Thoracic aorta (tissue), 2 donors: ENCODE data around the gene GNAO1. TPM values are rescaled to one million over a fixed set of nuclear protein-coding genes. Genes with fewer than 3 reads are reported as not detected.

Experiments
- ATAC-seq: fragments of 150-250 bp; one replicate; pipeline ENCODE4 v1.8.0; 2017; ENCODE audit warnings: low read depth; ENCODE audit not compliant: insufficient number of reproducible peaks, low FRiP score
- DNase-seq: peaks from one replicate; pipeline ENCODE4 v3.0.0-alpha.2; 2020; ENCODE audit warnings: low spot score
- H3K27ac ChIP-seq, 2 donors: fragments of 200-600 bp; sonication (generic); 1 replicate in 1 of 2; 2 replicates in 1 of 2; pipeline ENCODE4 v1.5.1; 2016; ENCODE audit warnings: mild to moderate bottlenecking in 2 of 2, moderate library complexity in 2 of 2
- H3K27me3 ChIP-seq: fragments of 200-600 bp; sonication (generic); replicated peaks from 2 replicates; pipeline ENCODE4 v1.6.0; 2016; ENCODE audit warnings: mild to moderate bottlenecking; ENCODE audit not compliant: insufficient read depth
- H3K36me3 ChIP-seq: fragments of 200-600 bp; sonication (generic); one replicate; pipeline ENCODE4 v1.5.1; 2016
- H3K4me1 ChIP-seq, 2 donors: fragments of 200-600 bp; sonication (generic); 1 replicate in 1 of 2; 2 replicates in 1 of 2; pipeline versions ENCODE4 v1.5.1 to v1.6.0; 2016; ENCODE audit warnings: low read depth in 2 of 2, mild to moderate bottlenecking in 1 of 2; ENCODE audit not compliant: control insufficient read depth in 1 of 2
- H3K4me3 ChIP-seq: fragments of 200-600 bp; sonication (generic); 2 replicates; pipeline ENCODE4 v1.5.1; 2016; ENCODE audit warnings: mild to moderate bottlenecking
- H3K9me3 ChIP-seq: fragments of 200-600 bp; sonication (generic); 2 replicates; pipeline ENCODE4 v1.5.1; 2016
- CTCF ChIP-seq: fragments of 200-600 bp; sonication (generic); IDR thresholded peaks from one replicate; pipeline ENCODE4 v1.5.1; 2019; ENCODE audit warnings: antibody characterized with exemption
- total RNA-seq, 2 donors: library from RNA; depleted of rRNA; stranded (reverse); fragments of >200 nt; gene quantifications; one replicate each; pipeline versions ENCODE4 v1.1.0 to v1.2.3, GENCODE V29; 2016

Gene GNAO1
- total RNA-seq, 2 donors from 2014 or later = 2.0 to 4.5 TPM

- H3K9me3 ChIP-seq = peaks cover 8% of the 10 kb centered on the region
- no peak overlapping the region for H3K4me3 ChIP-seq
- TF ChIP-seq CTCF = no peak
- H3K4me1 ChIP-seq = no peaks in the 10 kb centered on the region
- no peaks in the 10 kb centered on the region for H3K36me3 ChIP-seq
- DNase-seq (no peak), ATAC-seq (no peak)
- H3K27ac ChIP-seq = no peak overlapping the region
- no peaks in the 10 kb centered on the region for H3K27me3 ChIP-seq
Observed at GRCh38 chr16:56183266-56183665, 8.0 kb upstream of the GNAO1 start.

GRCh38 chr16:56190048-56190676, 1.1 kb upstream of the GNAO1 start:
- H3K36me3 ChIP-seq = no peaks in the 10 kb centered on the region
- no peaks in the 10 kb centered on the region for H3K27me3 ChIP-seq
- H3K4me1 ChIP-seq = peaks cover 9 to 38% of the 10 kb centered on the region in 2 donors
- peak overlapping the region; percentile 80 for H3K4me3 ChIP-seq
- no peak for TF ChIP-seq CTCF
- H3K27ac ChIP-seq = peak overlapping the region; percentile 76 to 85
- DNase-seq (no peak), ATAC-seq (no peak)
- H3K9me3 ChIP-seq = no peaks in the 10 kb centered on the region

GRCh38 chr16:56190677-56191155, 573 bp upstream of the GNAO1 start:
- Histone ChIP-seq H3K36me3 (no peaks in the 10 kb centered on the region), H3K4me1 (peaks cover 9 to 40% of the 10 kb centered on the region in 2 donors), H3K27ac (peak overlapping the region; percentile 76 to 85), H3K9me3 (no peaks in the 10 kb centered on the region), H3K27me3 (no peaks in the 10 kb centered on the region), H3K4me3 (peak overlapping the region; percentile 80)
- DNase-seq (no peak), ATAC-seq (no peak)
- TF ChIP-seq CTCF = no peak

GRCh38 chr16:56191835-56192634, 746 bp downstream of the GNAO1 start:
- no peak overlapping the region for H3K27ac ChIP-seq
- H3K9me3 ChIP-seq = no peaks in the 10 kb centered on the region
- H3K36me3 ChIP-seq = no peaks in the 10 kb centered on the region
- peak overlapping the region; percentile 85 for H3K4me3 ChIP-seq
- H3K4me1 ChIP-seq = peaks cover 9 to 40% of the 10 kb centered on the region in 2 donors
- no peaks in the 10 kb centered on the region for H3K27me3 ChIP-seq
- ATAC-seq = no peak
- no peak for TF ChIP-seq CTCF
- DNase-seq = no peak

GRCh38 chr16:56192635-56192945, 1.3 kb downstream of the GNAO1 start:
- Histone ChIP-seq H3K27ac (no peak overlapping the region), H3K4me3 (peak overlapping the region; percentile 85), H3K4me1 (peaks cover 9 to 40% of the 10 kb centered on the region in 2 donors), H3K36me3 (no peaks in the 10 kb centered on the region), H3K27me3 (no peaks in the 10 kb centered on the region), H3K9me3 (no peaks in the 10 kb centered on the region)
- TF ChIP-seq CTCF = no peak
- no peak for DNase-seq
- no peak for ATAC-seq
